ENCODE measurements around the gene PCDHGA2.
"Not testable (repeated sequence)": the region's sequence is repeated elsewhere in the genome, so short reads cannot be mapped to it uniquely, and the experiment has no call there.

PCDHGA2 gene

GRCh38 chr5:141306630-141307029 is 31.9 kb upstream of the PCDHGA2 start:
- Histone ChIP-seq H3K27me3 (ENCODE audit: insufficient read depth, low read length, poor library complexity) (no peaks in the 10 kb centered on the region), H3K9ac (ENCODE audit: low read depth, low read length) (no peak overlapping the region), H3K9me3 (ENCODE audit: insufficient read depth, low read length, severe bottlenecking) (peaks cover 5% of the 10 kb centered on the region), H3K4me1 (ENCODE audit: insufficient read depth, low read length) (no peaks in the 10 kb centered on the region), H2AFZ (ENCODE audit: low read depth, low read length) (no peak overlapping the region), H3K79me2 (ENCODE audit: insufficient read depth, low read length) (no peaks in the 10 kb centered on the region), H3K36me3 (ENCODE audit: insufficient read depth, low read length) (no peaks in the 10 kb centered on the region), H3K4me2 (ENCODE audit: insufficient read depth, low read length) (no peak overlapping the region), H4K20me1 (ENCODE audit: insufficient read depth, low read length) (no peaks in the 10 kb centered on the region), H3K4me3 (ENCODE audit: low read depth in 1 of 2, low read length in 2 of 2) (no peak overlapping the region), H3K27ac (ENCODE audit: low read length) (no peak overlapping the region)
- ATAC-seq (ENCODE audit: insufficient read depth, low read depth) (no peak), DNase-seq (no peak)
- TF ChIP-seq EZH2 (IDR thresholded peaks at IDR 0.05; ENCODE audit: borderline replicate concordance, low read depth, low read length, severe bottlenecking): no peak

DNA sequence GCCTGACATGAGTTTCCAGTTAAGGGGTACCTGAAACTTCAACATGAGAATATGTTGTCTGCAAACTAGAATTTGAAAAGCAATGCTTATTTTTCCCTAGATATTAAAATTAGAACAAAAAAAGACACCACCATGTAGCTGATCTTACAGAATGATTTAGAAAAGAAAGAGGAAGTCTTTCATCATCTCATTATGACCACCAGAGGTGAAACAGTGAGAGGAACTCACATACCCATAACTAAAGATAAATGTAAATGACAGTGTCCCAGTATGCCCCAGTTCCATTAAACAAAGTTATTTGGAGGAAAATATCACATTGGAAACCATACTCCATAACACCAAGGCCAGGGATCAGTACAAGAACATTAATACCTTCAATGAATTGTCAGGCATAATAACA is 24.8 kb upstream of the PCDHGA2 start:
- no peaks in the 10 kb centered on the region for H3K4me1 ChIP-seq (ENCODE audit: insufficient read depth, low read length)
- H3K9ac ChIP-seq (ENCODE audit: low read depth, low read length): no peak overlapping the region
- no peaks in the 10 kb centered on the region for H3K27me3 ChIP-seq (ENCODE audit: insufficient read depth, low read length, poor library complexity)
- H3K27ac ChIP-seq (ENCODE audit: low read length): no peak overlapping the region
- peaks cover 7% of the 10 kb centered on the region; the same call in 1 of the 2 replicates for H3K79me2 ChIP-seq (ENCODE audit: insufficient read depth, low read length)
- DNase-seq: no peak
- no peak overlapping the region for H3K4me3 ChIP-seq (ENCODE audit: low read depth in 1 of 2, low read length in 2 of 2)
- TF ChIP-seq, protein P1, sequence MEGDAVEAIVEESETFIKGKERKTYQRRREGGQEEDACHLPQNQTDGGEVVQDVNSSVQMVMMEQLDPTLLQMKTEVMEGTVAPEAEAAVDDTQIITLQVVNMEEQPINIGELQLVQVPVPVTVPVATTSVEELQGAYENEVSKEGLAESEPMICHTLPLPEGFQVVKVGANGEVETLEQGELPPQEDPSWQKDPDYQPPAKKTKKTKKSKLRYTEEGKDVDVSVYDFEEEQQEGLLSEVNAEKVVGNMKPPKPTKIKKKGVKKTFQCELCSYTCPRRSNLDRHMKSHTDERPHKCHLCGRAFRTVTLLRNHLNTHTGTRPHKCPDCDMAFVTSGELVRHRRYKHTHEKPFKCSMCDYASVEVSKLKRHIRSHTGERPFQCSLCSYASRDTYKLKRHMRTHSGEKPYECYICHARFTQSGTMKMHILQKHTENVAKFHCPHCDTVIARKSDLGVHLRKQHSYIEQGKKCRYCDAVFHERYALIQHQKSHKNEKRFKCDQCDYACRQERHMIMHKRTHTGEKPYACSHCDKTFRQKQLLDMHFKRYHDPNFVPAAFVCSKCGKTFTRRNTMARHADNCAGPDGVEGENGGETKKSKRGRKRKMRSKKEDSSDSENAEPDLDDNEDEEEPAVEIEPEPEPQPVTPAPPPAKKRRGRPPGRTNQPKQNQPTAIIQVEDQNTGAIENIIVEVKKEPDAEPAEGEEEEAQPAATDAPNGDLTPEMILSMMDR (IDR thresholded peaks at IDR 0.05; ENCODE audit: borderline replicate concordance, extremely low read depth, low read length, poor library complexity, severe bottlenecking): no peak
- TF ChIP-seq EZH2 (IDR thresholded peaks at IDR 0.05; ENCODE audit: borderline replicate concordance, low read depth, low read length, severe bottlenecking): no peak
- peaks cover 10% of the 10 kb centered on the region for H3K36me3 ChIP-seq (ENCODE audit: insufficient read depth, low read length)
- no peaks in the 10 kb centered on the region for H4K20me1 ChIP-seq (ENCODE audit: insufficient read depth, low read length)
- no peak overlapping the region for H3K4me2 ChIP-seq (ENCODE audit: insufficient read depth, low read length)
- peaks cover 10% of the 10 kb centered on the region for H3K9me3 ChIP-seq (ENCODE audit: insufficient read depth, low read length, severe bottlenecking)
- no peak for ATAC-seq (ENCODE audit: insufficient read depth, low read depth)
- no peak overlapping the region for H2AFZ ChIP-seq (ENCODE audit: low read depth, low read length)

- H3K27me3 ChIP-seq (ENCODE audit: insufficient read depth, low read length, poor library complexity); H3K4me3 ChIP-seq (ENCODE audit: low read depth in 1 of 2, low read length in 2 of 2); ATAC-seq (ENCODE audit: insufficient read depth, low read depth); DNase-seq; H3K4me2 ChIP-seq (ENCODE audit: insufficient read depth, low read length); H2AFZ ChIP-seq (ENCODE audit: low read depth, low read length); H3K27ac ChIP-seq (ENCODE audit: low read length); H4K20me1 ChIP-seq (ENCODE audit: insufficient read depth, low read length); H3K9ac ChIP-seq (ENCODE audit: low read depth, low read length): not testable (repeated sequence)
- peaks cover 24% of the 10 kb centered on the region for H3K79me2 ChIP-seq (ENCODE audit: insufficient read depth, low read length)
- H3K4me1 ChIP-seq (ENCODE audit: insufficient read depth, low read length): peaks cover 22% of the 10 kb centered on the region
- H3K9me3 ChIP-seq (ENCODE audit: insufficient read depth, low read length, severe bottlenecking): peaks cover 36% of the 10 kb centered on the region
- H3K36me3 ChIP-seq (ENCODE audit: insufficient read depth, low read length): peaks cover 23% of the 10 kb centered on the region
These were observed 21.6 kb upstream of the PCDHGA2 start for GRCh38 chr5:141316963-141317362.

DNA sequence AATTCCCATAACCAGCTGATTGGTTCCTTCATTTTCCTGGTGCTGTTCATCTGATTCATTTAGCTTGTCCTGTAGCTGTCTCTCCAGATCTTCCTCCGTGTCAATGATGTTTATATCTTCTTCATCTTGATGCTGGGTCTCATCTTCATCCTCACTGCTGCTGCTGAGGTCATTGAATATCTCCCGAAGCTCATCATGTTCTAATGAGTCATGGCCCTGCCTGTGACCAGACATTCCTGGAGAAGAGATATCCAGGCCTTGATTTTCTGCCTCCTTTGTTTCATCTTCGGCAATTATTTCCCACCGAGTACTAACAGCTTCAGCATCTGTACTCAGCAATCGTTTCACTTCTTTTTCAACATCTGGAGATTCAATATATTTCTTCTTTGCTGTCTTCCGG is 19.4 kb upstream of the PCDHGA2 start:
- Histone ChIP-seq H3K9ac (ENCODE audit: low read depth, low read length) (no peak overlapping the region), H3K4me2 (ENCODE audit: insufficient read depth, low read length) (peak overlapping the region; percentile 62; the same call in 1 of the 2 replicates), H2AFZ (ENCODE audit: low read depth, low read length) (no peak overlapping the region), H3K27ac (ENCODE audit: low read length) (no peak overlapping the region), H3K36me3 (ENCODE audit: insufficient read depth, low read length) (peaks cover 23% of the 10 kb centered on the region), H3K79me2 (ENCODE audit: insufficient read depth, low read length) (peaks cover 24% of the 10 kb centered on the region), H3K27me3 (ENCODE audit: insufficient read depth, low read length, poor library complexity) (no peaks in the 10 kb centered on the region), H3K9me3 (ENCODE audit: insufficient read depth, low read length, severe bottlenecking) (peaks cover 41% of the 10 kb centered on the region), H3K4me3 (ENCODE audit: low read depth in 1 of 2, low read length in 2 of 2) (peak overlapping the region in 1 of 2 experiments; percentile 76; a peak in 2 of 4 replicates), H3K4me1 (ENCODE audit: insufficient read depth, low read length) (peaks cover 22% of the 10 kb centered on the region), H4K20me1 (ENCODE audit: insufficient read depth, low read length) (no peaks in the 10 kb centered on the region)
- no peak for ATAC-seq (ENCODE audit: insufficient read depth, low read depth)
- no peak for TF ChIP-seq EZH2 (IDR thresholded peaks at IDR 0.05; ENCODE audit: borderline replicate concordance, low read depth, low read length, severe bottlenecking)
- TF ChIP-seq, protein P1 (IDR thresholded peaks at IDR 0.05; ENCODE audit: borderline replicate concordance, extremely low read depth, low read length, poor library complexity, severe bottlenecking): no peak
- no peak for DNase-seq
